ENCODE data around the gene DOCK2.
"Not testable (repeated sequence)": the region's sequence is repeated elsewhere in the genome, so short reads cannot be mapped to it uniquely, and the experiment has no call there.

DOCK2 gene

DNA sequence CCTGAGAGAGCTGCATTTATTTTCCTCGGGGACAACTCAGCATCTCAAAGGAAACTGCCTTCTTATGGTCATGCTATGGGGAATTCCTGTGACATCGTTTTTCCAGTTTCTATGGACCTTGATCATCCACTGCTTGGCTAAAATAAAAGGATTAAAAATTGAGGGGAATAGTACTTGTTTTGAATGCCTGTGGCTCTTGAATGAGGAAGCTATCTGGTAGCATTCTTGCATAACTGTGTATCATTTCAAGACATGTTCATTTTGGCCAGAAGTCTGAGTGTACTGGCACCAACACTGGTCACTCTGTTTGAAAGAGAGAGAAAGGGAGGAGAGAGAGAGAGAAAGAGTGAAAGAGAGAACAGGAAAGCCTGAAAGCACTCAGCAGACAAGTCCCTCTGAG lies 116.7 kb downstream of the DOCK2 start:
- DNase-seq (ENCODE audit: low read depth in 2 of 2, low spot score in 1 of 2): no peak

DNA sequence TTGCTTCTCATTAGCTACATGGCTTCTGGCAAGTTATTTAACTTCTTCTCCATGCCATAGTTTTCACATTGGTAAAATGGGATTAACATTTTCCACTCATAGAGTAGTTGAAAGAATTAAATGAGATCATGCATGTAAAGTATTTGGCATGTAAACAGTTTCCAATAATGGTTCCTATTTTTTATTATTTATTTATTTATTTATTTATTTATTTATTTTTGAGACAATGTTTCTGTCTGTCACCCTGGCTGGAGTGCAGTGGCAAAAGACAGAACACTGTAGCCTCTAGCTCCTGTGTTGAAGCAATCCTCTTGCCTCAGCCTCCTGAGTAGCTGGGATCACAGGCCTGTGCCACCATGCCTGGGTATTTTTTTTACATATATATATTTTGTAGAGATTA lies 117.7 kb downstream of the DOCK2 start:
- DNase-seq (ENCODE audit: low read depth in 2 of 2, low spot score in 1 of 2): no peak

DNA sequence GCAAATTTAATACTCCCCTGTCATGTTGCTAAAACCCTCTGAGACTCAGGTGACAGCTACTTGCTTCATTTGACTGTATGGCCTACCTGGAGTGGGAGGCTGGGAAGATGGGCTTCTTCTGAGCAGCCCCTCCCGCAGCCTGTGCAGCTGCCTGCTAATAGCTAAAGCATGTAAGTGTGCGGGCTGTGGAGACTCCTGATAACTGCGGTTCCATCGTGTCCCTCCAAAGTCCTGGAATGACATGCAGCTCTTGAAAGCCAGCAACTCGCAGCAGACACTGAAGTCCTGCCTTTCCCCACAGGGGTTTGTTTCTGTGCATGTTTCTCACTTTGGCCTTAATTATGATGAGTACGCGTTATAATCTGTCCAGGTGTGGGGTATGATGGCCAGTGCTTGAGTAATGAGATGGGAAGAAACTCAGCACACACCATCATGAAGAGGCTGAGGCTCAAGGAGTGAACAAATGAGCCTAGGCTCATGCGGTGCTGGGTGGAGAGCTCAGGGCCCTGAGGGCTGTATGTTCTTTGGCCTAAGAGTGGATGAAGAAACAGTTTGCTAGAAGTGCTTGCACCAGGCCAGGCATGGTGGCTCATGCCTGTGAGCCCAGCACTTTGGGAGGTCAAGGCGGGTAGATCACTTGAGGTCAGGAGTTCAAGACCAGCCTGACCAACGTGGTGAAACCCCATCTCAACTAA lies 119.1 kb downstream of the DOCK2 start:
- no peak for DNase-seq (ENCODE audit: low read depth in 2 of 2, low spot score in 1 of 2)

DNA sequence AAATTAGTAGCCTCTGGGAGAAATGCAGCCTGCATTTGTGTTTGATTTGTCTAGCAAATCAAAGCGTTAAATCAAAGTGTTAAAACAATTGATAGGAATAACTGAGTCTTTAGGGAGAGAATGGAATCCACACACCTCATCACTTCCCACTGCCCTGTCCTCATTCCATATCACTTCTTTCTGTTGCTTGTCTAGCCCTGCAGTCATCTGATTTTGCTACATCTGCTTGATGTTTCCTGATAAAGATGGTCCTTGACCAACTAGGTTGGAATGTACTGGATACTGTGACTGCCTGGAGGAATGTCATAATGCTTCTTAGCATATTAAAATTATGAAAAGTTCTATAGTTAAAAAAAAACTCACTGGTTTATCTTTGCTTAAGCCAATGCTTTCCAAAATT lies 119.9 kb downstream of the DOCK2 start:
- DNase-seq (ENCODE audit: low read depth in 2 of 2, low spot score in 1 of 2): no peak

DNA sequence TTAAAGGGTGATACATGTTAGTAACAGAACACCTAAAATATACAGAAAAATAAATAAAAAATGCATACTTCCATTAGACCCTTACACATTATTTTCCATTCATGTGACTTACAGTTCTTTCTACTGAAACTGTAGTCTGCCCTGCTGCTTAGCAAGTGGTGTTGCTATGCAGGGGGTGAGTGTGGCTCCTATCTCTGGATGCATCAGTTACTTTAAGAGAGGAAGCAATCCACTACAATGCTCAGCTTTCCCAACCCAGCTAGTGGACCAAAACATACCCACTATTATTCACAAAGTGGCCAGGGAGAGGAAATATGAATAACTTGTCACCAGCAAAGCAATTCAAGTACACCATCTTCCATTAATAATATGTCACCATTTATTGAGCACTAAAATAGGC lies 121.8 kb downstream of the DOCK2 start:
- DNase-seq (ENCODE audit: low read depth in 2 of 2, low spot score in 1 of 2): no peak

DNA sequence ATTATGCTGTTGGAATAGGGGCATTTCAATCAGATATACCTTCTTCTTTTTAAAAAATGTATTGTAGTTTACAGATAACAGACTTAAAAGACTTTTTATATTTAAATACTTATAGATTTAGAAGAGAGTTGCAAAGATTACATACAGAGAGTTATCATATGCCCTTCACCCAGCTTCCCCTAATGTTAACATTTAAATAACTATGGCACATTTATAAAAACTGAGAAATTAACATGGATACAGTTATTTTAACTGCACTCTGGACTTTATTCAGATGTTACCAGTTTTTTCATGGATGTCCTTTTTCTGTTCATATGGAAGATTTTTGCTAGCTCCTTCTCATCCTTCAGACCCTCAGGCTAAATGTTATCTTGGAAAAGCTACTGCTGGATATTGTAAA lies 123.2 kb downstream of the DOCK2 start:
- no peak for DNase-seq (ENCODE audit: low read depth in 2 of 2, low spot score in 1 of 2)

GRCh38 chr5:169762338-169763095 lies 125.4 kb downstream of the DOCK2 start:
- DNase-seq (ENCODE audit: low read depth in 2 of 2, low spot score in 1 of 2): no peak

GRCh38 chr5:169763376-169764017 lies 126.4 kb downstream of the DOCK2 start:
- no peak for DNase-seq (ENCODE audit: low read depth in 2 of 2, low spot score in 1 of 2)

GRCh38 chr5:169764018-169764378 lies 126.9 kb downstream of the DOCK2 start:
- no peak for DNase-seq (ENCODE audit: low read depth in 2 of 2, low spot score in 1 of 2)

DNA sequence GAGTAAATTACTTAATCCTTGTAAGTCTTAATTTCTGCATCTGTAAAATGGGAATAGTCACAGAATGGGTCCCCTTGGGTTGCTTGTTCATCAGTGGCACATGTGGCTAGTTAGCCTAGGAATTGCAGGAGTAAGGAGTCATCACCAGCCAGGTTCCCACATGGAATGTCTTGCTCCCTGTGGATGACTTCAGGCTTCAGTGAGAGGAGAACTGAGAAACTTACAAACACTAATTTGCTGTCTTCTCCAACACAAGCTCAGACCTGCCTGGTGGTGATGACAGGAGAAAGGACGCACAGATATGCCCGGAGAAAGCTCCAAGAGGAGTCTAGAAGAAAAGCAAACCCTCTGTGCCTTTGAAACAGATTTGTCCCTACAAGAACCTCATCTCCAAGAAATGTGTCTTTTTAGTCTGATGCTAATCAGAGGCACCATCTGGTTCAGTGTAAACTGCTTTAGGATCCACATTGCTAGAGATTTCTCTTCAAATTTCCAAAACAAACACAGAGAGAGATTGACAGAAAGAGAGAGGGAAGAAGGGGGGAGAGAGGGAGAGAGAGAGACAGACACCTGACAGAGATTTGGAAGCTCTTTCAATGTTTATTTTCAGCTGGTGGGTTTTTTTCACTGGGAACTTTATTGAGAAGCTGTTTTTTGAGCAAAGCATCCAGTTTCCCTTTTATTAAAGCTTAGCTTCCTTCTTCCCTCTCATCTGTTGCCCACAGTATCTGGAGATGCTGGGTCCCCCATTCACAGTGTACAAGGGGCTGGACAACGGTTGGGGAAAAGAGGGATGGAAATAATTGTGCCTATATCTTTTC lies 128.3 kb downstream of the DOCK2 start:
- DNase-seq (ENCODE audit: low read depth in 2 of 2, low spot score in 1 of 2): no peak

GRCh38 chr5:169766943-169767342 lies 129.9 kb downstream of the DOCK2 start:
- not testable (repeated sequence) for DNase-seq (ENCODE audit: low read depth in 2 of 2, low spot score in 1 of 2)

DNA sequence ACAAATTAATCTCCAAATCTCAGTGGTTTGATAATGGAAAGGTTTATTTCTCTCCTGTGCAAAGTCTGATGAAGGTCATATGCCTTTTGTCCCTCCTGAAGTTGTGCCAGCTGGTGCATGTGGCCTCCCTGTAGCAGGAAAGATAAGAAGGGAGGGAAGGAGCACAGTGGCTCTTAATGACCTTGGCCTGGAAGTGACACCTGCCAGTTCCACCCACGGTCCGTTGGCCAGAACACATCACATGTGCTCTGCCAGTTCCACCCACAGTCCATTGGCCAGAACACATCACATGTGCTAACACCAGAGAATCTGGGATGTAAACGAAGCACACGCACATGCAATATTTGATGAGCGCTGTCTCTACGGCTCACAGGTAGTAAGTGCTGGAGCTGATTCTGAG lies 130.9 kb downstream of the DOCK2 start:
- no peak for DNase-seq (ENCODE audit: low read depth in 2 of 2, low spot score in 1 of 2)

DNA sequence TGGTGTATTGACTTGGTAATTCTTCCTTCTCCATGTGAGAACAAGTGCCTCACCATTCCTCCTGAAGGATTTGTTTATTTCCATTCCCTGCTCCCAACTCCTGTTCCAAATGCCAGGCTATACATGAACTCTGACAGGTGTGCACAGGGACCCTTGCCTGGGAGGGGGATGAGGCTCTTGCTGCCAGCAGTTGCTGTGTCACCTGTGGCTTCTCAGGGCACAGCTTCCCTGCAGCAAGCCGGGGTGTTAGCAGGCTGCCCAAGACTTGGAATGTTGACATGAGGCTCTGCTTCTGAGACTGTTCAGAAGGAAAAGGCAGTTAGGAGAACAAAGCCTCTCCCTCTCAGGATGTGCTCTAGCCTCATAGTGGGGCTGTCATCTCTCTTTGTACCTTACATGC lies 131.3 kb downstream of the DOCK2 start:
- no peak for DNase-seq (ENCODE audit: low read depth in 2 of 2, low spot score in 1 of 2)

GRCh38 chr5:169770109-169770508 lies 133.0 kb downstream of the DOCK2 start:
- DNase-seq (ENCODE audit: low read depth in 2 of 2, low spot score in 1 of 2): no peak

DNA sequence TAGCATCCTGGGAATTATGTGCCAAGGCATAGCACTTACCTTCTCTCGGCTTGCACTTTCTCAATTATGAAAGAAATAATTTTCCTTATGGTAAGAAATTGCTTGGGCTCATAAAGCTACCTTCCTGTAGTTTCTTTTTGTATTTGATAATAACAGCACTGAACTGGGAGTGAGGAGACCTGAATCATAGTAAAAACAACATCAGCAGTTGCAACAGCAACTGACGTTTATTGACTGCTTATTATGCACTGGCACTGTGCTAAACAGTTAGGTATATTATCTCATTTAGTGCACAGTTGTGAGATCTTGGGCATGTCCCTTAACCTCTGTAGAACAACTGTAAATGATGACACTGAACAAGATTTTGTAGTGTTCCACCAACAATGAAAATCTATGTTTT lies 135.2 kb downstream of the DOCK2 start:
- no peak for DNase-seq (ENCODE audit: low read depth in 2 of 2, low spot score in 1 of 2)

DNA sequence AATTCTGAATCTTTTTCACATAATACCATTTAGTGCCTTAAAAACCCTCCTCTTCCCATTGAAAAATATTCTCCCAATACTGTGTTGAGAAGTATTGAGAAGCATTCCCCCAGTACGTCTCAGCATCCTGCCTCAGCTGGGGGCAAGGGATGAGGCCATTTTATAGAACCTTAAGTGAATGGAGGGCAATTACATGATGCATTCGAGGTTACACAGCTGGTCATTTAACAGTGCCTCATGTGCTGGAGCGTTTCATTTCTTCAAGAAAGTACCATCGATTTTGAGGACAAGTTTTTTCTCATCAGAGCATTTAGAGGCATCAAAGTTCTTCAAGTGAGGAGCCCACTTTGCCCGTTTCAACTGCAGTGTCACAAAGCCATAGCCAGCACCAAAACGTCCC lies 135.6 kb downstream of the DOCK2 start:
- no peak for DNase-seq (ENCODE audit: low read depth in 2 of 2, low spot score in 1 of 2)

DNA sequence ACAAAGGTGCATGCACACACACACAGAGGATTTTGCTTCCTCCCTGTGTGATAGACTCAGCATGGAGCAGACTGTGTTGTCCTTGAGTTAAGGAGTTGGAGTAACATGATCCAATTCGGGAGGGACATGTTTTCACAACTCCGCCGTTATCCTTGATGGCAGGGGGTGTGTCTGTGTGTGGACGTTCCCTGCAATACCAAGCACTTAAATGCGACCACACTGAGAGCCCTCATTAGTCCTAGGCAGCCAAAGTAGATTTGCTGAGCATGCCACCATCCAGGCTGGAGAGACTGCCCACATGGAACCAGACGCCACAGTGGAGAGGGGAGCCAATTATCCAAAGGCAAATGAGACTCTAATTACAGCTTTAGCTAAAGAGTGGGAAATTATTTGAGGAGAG lies 140.1 kb downstream of the DOCK2 start:
- no peak for DNase-seq (ENCODE audit: low read depth in 2 of 2, low spot score in 1 of 2)

DNA sequence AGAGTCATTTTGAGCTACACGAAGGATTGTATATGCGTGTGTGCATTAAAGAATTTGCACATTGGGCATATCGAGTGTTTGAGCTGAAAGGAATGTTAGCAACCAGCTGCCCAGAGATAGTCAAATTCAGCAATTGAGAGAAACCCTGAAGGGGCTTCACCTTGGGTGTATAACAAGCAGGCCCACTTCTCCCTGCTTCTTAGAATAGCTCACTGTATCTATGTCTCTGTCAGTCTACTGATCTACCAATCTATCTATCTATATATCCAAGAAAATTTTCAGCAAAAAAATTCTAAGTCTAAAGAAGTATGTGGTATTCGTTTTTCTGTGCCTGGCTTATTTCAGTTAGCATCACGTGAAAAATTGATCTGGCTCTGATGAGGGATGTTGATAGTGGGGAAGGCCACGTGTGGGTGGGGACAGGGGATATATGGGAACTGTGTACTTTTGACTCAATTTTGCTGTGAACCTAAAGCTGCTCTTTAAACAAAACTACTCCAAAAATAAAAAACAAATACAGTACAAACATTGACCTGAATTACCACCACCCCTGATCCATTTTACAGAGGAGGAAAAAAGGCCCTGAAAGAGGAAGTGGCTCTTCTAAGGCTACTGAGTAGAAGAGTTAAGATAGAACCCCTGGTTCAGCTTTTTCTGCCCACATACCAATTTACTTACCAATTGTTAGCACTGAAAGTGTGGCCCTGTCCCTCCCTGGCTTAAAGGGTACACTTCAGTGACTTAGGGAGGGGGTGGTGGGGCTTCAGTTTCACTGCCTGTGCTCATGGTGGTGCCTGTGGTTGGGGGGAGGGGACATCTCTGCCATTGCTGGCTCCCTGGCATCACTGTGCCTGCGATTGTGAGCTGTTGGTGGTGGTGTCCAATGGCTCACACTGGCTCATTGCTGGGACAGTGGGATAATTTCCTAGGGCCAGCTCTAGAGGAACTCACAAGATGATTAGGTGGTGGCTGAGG lies 141.8 kb downstream of the DOCK2 start:
- DNase-seq (ENCODE audit: low read depth in 2 of 2, low spot score in 1 of 2): no peak

DNA sequence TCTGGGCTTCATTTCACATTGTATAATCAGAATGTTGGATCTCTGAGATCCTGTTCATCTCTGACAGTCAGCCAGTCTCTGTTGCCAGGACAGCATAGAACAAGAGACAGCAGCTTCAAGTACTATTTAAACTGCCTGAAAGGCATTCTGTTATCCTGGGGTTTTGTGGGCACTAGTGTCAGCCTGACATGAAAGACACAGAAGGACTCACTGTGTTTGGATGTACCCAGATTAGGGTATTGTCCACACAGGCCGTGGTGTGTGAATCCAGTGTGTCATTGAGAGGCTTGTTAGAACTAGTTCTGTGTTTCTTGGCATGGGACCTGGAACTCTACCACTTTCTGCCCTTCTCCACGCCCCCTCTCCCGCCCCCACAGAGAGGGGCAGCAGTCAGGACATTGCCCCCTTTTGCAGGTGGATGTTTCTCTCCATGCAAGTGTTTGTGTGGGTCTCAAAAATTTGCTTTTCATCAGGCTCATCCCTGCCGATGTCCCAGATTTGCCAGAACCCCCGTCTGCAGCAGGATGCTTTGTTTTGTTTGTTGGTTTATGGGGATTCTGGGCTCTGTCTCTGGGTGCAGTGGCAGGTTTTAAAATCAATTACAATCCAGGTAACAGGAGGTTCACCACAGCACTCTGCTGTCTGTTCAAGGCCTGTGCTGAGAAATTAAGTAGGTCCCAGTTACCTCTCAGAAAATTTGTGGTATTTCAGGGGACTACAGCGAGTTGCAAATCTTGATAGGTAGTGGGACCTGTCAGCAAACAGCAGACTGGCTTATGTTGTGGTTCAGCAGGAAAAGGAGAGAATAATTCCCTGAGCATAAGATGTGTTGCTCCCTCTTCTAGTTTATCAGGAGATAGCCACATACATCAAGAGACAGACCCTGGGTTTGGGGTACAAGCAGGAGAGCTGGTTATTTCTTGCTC lies 144.6 kb downstream of the DOCK2 start:
- no peak for DNase-seq (ENCODE audit: low read depth in 2 of 2, low spot score in 1 of 2)
